Endothelial cell of umbilical vein (primary cell): Measurements from ENCODE around the gene RTP1. TPM values are rescaled to one million over a fixed set of nuclear protein-coding genes. Genes with fewer than 3 reads are reported as not detected.

Source experiments
- BruUV-seq: library from RNA; stranded (reverse); fragments of 400-500 nt; replicated peaks from 2 replicates; lab custom pipeline; 2021; lab: Mats Ljungman, UMichigan
- CTCF ChIA-PET: fragments of 300-600, 350-600 bp; sonication (Branson Sonifier 250); formaldehyde crosslinking; loops from one replicate; lab custom pipeline; 2021; ENCODE audit warnings: antibody characterized with exemption, inconsistent platforms; lab: Charles Lee
- POLR2A ChIA-PET: fragments of 300-600, 350-600 bp; sonication (Branson Sonifier 250); formaldehyde crosslinking; loops from one replicate; lab custom pipeline; 2021; ENCODE audit warnings: antibody characterized with exemption, inconsistent platforms; lab: Charles Lee
- DNase-seq: peaks from one replicate; pipeline ENCODE4 v3.0.0-alpha.2; 2011; ENCODE audit warnings: low read depth, low spot score
- FAIRE-seq: peaks from 2 replicates; lab custom pipeline; 2011; peaks lifted over from hg19 to GRCh38; lab: Jason Lieb, UNC
- H2AFZ ChIP-seq: 2 replicates; pipeline ENCODE4 v1.6.0; 2012; ENCODE audit warnings: low read depth, low read length, control low read depth, inconsistent platforms
- H3K27ac ChIP-seq: 2 replicates; pipeline ENCODE4 v1.5.1; 2011; ENCODE audit warnings: low read depth, mild to moderate bottlenecking, control low read depth, low read length, moderate library complexity; ENCODE audit not compliant: insufficient read depth
- H3K27me3 ChIP-seq, 2 experiments: 2 replicates each; pipeline versions ENCODE4 v1.6.0 to v1.6.1; 2011; ENCODE audit warnings: low read length in 2 of 2, mixed read lengths in 1 of 2; ENCODE audit not compliant: control insufficient read depth in 2 of 2, insufficient read depth in 2 of 2
- H3K36me3 ChIP-seq, 2 experiments: 2 replicates in 1 of 2; 3 replicates in 1 of 2; pipeline ENCODE4 v1.5.1; 2011; ENCODE audit warnings: low read length in 2 of 2, mild to moderate bottlenecking in 1 of 2, moderate library complexity in 1 of 2; ENCODE audit not compliant: control insufficient read depth in 2 of 2, insufficient read depth in 2 of 2; ENCODE audit errors: extremely low read depth in 1 of 2
- H3K4me1 ChIP-seq: 3 replicates; pipeline ENCODE4 v1.5.1; 2011; ENCODE audit warnings: mild to moderate bottlenecking, low read length; ENCODE audit not compliant: control insufficient read depth, insufficient read depth; ENCODE audit errors: extremely low read depth
- H3K4me2 ChIP-seq: 2 replicates; pipeline ENCODE4 v1.6.1; 2011; ENCODE audit warnings: low read length, control low read depth, mixed read lengths; ENCODE audit not compliant: insufficient read depth
- H3K4me3 ChIP-seq, 3 experiments: fragments of 200-600 bp in 1 of 3; sonication (generic), shearing (Covaris generic) in 1 of 3; replicated peaks in 1 of 3; 2 replicates each; pipeline ENCODE4 v1.5.1; 2011 to 2016; ENCODE audit warnings: control low read depth in 3 of 3, low read length in 3 of 3, mild to moderate bottlenecking in 2 of 3, inconsistent platforms in 1 of 3, low read depth in 1 of 3, moderate library complexity in 1 of 3; ENCODE audit not compliant: insufficient read depth in 1 of 3
- H3K79me2 ChIP-seq: 2 replicates; pipeline ENCODE4 v1.6.0; 2012; ENCODE audit warnings: low read length, inconsistent platforms; ENCODE audit not compliant: control insufficient read depth, insufficient read depth
- H3K9ac ChIP-seq: replicated peaks from 2 replicates; pipeline ENCODE3; 2011; ENCODE audit warnings: low read length, control low read depth; ENCODE audit not compliant: insufficient read depth; ENCODE audit errors: extremely low read depth
- H3K9me1 ChIP-seq: replicated peaks from 3 replicates; pipeline ENCODE4 v1.6.0; 2011; ENCODE audit warnings: mild to moderate bottlenecking, low read length; ENCODE audit not compliant: control insufficient read depth, insufficient read depth; ENCODE audit errors: extremely low read depth
- H3K9me3 ChIP-seq: replicated peaks from 2 replicates; pipeline ENCODE4 v1.5.1; 2012; ENCODE audit warnings: low read length, inconsistent platforms; ENCODE audit not compliant: control insufficient read depth, insufficient read depth
- H4K20me1 ChIP-seq: replicated peaks from 2 replicates; pipeline ENCODE3; 2011; ENCODE audit warnings: mild to moderate bottlenecking, low read length; ENCODE audit not compliant: control insufficient read depth, insufficient read depth; ENCODE audit errors: extremely low read depth
- EZH2 ChIP-seq: IDR thresholded peaks from 2 replicates; pipeline ENCODE4 v1.6.1; 2012; ENCODE audit warnings: borderline replicate concordance, low read depth, mild to moderate bottlenecking, moderate library complexity, low read length, inconsistent platforms; ENCODE audit not compliant: severe bottlenecking
- GATA2 ChIP-seq: IDR thresholded peaks from 2 replicates; pipeline ENCODE4 v1.7.0; 2011; ENCODE audit warnings: low read depth, mild to moderate bottlenecking, moderate library complexity, mixed read lengths, low read length; ENCODE audit not compliant: insufficient read length, insufficient read depth
- JUN ChIP-seq: IDR thresholded peaks from 2 replicates; pipeline ENCODE4 v1.6.1; 2011; ENCODE audit warnings: borderline replicate concordance, low read depth; ENCODE audit not compliant: insufficient read length, insufficient read depth
- MYC ChIP-seq: IDR thresholded peaks from one replicate; pipeline ENCODE4 v1.6.1; 2011; ENCODE audit warnings: mild to moderate bottlenecking, low read depth, low read length
- POLR2A ChIP-seq: IDR thresholded peaks from 2 replicates; pipeline ENCODE4 v1.6.1; 2012; ENCODE audit warnings: low read depth, mild to moderate bottlenecking, control low read depth, low read length
- POLR2AphosphoS5 ChIP-seq: IDR thresholded peaks from 2 replicates; pipeline ENCODE4 v1.6.1; 2012; ENCODE audit warnings: low read depth, mild to moderate bottlenecking, control low read depth, low read length, moderate library complexity; ENCODE audit not compliant: insufficient read depth
- dilution Hi-C: fragments of 300-500 bp; cut with MboI; formaldehyde crosslinking; loops from one replicate; pipeline ENCODE4 v1.15.0; 2019; ENCODE audit warnings: low sequenced_read_pairs; ENCODE audit not compliant: extremely low pct_ligation_motif_present
- intact Hi-C: fragments of 100-400 bp; cut with micrococcal nuclease; formaldehyde crosslinking; loops from one replicate; pipeline ENCODE4 v1.10.0; 2022
- polyA plus RNA-seq, 4 experiments: library from polyadenylated mRNA; depleted of rRNA in 3 of 4; stranded (reverse) in 3 of 4; unstranded in 1 of 4; fragments of >200 nt; gene quantifications; 2 replicates each; pipeline versions ENCODE4 v1.2.1 to v1.2.3, GENCODE V29; 2011 to 2012; ENCODE audit warnings: missing spikeins in 1 of 4
- total RNA-seq: library from RNA; stranded (reverse); gene quantifications from 2 replicates; pipeline ENCODE4 v1.2.3, GENCODE V29; 2021
- TF ChIP-seq, protein P1 (sequence below), 2 donors: IDR thresholded peaks; 1 replicate in 1 of 2; 2 replicates in 1 of 2; pipeline ENCODE4 v1.5.1; 2011; ENCODE audit warnings: low read length in 2 of 2, mild to moderate bottlenecking in 2 of 2, moderate library complexity in 2 of 2, control low read depth in 1 of 2, inconsistent platforms in 1 of 2, low read depth in 1 of 2; ENCODE audit not compliant: insufficient read depth in 1 of 2; ENCODE audit errors: extremely low read depth in 1 of 2
- TF ChIP-seq, protein P2 (sequence below): IDR thresholded peaks from 2 replicates; pipeline ENCODE4 v1.6.1; 2011; ENCODE audit not compliant: insufficient read depth, insufficient read length

RTP1 gene
- total and polyA plus RNA-seq, 2 donors (not counting 3 experiments of a cell fraction or from before 2014, with no cell fraction given): not detected

DNA sequence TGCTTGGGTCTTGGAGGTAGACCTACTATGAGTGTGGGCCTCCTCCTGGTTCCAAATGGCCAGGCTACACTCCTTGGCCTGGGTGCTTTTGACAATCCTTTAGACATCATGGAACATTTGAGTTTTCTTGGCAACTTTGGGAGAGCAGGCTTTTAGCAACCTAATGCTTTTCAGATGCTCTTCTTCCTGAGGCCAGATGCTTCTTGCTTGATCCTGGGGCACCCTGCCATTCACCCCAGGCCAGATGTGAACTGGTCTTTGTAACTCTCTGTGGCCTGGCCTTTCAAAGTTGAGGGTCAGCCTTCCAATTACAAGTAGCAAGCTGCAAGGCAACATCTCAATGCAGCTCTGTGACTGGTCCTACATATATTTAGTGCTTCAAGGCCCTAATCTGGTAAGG lies 40.5 kb downstream of the RTP1 start:
- Histone ChIP-seq H3K27me3 (no peaks in the 10 kb centered on the region), H3K4me3 (no peak overlapping the region), H3K36me3 (no peaks in the 10 kb centered on the region), H3K27ac (no peak overlapping the region), H3K9ac (no peak overlapping the region), H3K4me2 (no peak overlapping the region), H2AFZ (no peak overlapping the region), H4K20me1 (no peaks in the 10 kb centered on the region), H3K79me2 (no peaks in the 10 kb centered on the region), H3K4me1 (no peaks in the 10 kb centered on the region), H3K9me3 (no peaks in the 10 kb centered on the region), H3K9me1 (no peaks in the 10 kb centered on the region)
- dilution Hi-C loops (no loop called here), intact Hi-C loops (no loop called here)
- TF ChIP-seq, protein P1, sequence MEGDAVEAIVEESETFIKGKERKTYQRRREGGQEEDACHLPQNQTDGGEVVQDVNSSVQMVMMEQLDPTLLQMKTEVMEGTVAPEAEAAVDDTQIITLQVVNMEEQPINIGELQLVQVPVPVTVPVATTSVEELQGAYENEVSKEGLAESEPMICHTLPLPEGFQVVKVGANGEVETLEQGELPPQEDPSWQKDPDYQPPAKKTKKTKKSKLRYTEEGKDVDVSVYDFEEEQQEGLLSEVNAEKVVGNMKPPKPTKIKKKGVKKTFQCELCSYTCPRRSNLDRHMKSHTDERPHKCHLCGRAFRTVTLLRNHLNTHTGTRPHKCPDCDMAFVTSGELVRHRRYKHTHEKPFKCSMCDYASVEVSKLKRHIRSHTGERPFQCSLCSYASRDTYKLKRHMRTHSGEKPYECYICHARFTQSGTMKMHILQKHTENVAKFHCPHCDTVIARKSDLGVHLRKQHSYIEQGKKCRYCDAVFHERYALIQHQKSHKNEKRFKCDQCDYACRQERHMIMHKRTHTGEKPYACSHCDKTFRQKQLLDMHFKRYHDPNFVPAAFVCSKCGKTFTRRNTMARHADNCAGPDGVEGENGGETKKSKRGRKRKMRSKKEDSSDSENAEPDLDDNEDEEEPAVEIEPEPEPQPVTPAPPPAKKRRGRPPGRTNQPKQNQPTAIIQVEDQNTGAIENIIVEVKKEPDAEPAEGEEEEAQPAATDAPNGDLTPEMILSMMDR (IDR thresholded peaks at IDR 0.05; ENCODE audit: extremely low read depth in 1 of 2, insufficient read depth in 1 of 2, low read depth in 1 of 2, low read length in 2 of 2): no peak
- TF ChIP-seq POLR2AphosphoS5 (no peak), GATA2 (no peak), EZH2 (no peak), JUN (no peak), POLR2A (no peak), MYC (no peak)
- TF ChIP-seq, protein P2, sequence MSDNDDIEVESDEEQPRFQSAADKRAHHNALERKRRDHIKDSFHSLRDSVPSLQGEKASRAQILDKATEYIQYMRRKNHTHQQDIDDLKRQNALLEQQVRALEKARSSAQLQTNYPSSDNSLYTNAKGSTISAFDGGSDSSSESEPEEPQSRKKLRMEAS: no peak
- ChIA-PET CTCF (interaction anchor here (1.1 to 1.4 kb wide), 3 partner anchors 14 to 82 kb away, joined by 3 to 4 read pairs (median 3); no protein-coding TSS in a partner anchor), POLR2A (no interaction called here)
- DNase-seq: no peak
- BruUV-seq: no TSS peak
- FAIRE-seq: no peak
